Measurements from ENCODE around the gene DENND4A. TPM values are rescaled to one million over a fixed set of nuclear protein-coding genes. Genes with fewer than 3 reads are reported as not detected.

The DENND4A gene
- total RNA-seq, 4 donors from 2014 or later = 16.5 to 40.4 (median 24.5) TPM

DNA sequence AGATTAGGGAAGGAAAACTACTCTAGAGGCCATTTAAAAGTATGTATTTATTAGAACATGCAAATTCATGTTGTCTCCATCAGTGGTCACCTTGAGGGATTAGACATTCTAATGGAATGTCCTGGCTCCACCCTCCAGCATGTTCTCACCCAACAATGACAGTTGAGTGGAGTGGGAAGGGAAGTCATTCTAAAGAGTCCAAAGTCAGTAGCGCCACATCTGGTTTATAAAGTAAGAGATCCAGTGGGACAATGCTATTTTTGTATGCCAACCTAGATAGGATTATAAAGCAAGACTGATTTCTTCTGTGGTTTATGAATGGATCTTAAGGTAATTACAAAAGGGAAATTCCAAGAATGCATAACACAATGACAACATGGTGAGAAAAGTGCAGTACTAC is 137.1 kb downstream of the DENND4A start:
- in situ Hi-C loops (cut with MboI; ENCODE audit: low pct_ligation_motif_present in 1 of 4, low pct_unique_long_range_greater_than_20kb in 1 of 4, low sequenced_read_pairs in 3 of 4) = no loop called here
- Histone ChIP-seq H3K36me3 (peaks cover 0 to 25% (median 1%) of the 10 kb centered on the region in 4 donors), H3K9me3 (no peaks in the 10 kb centered on the region), H3K27me3 (no peaks in the 10 kb centered on the region), H3K4me1 (no peaks in the 10 kb centered on the region), H3K27ac (no peak overlapping the region), H3K4me3 (no peak overlapping the region)
- DNase-seq = no peak
- intact Hi-C loops (cut with DNase I; ENCODE audit: low total_unique reads) = no loop called here
- TF ChIP-seq POLR2A (IDR thresholded peaks at IDR 0.05) (no peak), POLR2AphosphoS5 (IDR thresholded peaks at IDR 0.05) (no peak), EP300 (IDR thresholded peaks at IDR 0.05; ENCODE audit: low read depth) (no peak)
- TF ChIP-seq, protein P1, sequence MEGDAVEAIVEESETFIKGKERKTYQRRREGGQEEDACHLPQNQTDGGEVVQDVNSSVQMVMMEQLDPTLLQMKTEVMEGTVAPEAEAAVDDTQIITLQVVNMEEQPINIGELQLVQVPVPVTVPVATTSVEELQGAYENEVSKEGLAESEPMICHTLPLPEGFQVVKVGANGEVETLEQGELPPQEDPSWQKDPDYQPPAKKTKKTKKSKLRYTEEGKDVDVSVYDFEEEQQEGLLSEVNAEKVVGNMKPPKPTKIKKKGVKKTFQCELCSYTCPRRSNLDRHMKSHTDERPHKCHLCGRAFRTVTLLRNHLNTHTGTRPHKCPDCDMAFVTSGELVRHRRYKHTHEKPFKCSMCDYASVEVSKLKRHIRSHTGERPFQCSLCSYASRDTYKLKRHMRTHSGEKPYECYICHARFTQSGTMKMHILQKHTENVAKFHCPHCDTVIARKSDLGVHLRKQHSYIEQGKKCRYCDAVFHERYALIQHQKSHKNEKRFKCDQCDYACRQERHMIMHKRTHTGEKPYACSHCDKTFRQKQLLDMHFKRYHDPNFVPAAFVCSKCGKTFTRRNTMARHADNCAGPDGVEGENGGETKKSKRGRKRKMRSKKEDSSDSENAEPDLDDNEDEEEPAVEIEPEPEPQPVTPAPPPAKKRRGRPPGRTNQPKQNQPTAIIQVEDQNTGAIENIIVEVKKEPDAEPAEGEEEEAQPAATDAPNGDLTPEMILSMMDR (IDR thresholded peaks at IDR 0.05) = no peak
- WGBS, 2 donors (ENCODE audit: low coverage in 1 of 2) = 88 to 100% methylated on average over 1 of the region's 1 CpG

DNA sequence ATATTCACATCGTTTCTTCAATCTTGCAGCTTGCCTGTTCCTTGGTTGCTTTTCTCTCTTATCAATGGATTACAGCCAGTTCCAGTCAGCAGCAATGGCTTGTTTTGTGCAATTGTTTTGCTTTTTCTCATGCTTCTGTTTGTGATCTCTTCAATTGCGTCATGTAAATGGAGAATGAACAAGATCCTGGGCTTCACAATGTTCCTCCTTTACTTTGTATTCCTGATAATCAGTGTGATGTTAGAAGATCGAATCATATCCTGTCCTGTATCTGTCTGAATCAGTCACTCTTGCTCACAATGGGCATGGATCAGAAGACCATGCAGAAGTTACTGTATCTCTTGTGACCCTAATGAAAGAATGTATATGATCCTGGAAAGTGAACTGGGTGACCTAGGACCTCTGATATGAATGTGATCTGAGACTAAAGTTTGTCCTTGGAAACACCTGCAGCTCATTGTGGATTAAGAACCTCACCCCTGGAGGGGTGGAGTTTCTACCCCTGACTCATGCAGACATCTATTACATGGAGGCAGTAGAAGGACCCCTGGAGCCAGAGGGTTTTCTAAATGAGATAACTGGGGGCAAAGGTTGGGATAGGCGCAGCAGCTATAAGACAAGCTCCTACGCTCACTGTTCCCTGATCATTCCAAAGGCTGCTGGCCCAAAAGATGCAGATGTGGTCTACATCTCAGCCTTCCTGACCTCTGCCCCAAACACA is 138.1 kb downstream of the DENND4A start:
- H3K27ac ChIP-seq = no peak overlapping the region
- H3K4me3 ChIP-seq = no peak overlapping the region
- no peaks in the 10 kb centered on the region for H3K4me1 ChIP-seq
- no peaks in the 10 kb centered on the region for H3K27me3 ChIP-seq
- intact Hi-C loops (cut with DNase I; ENCODE audit: low total_unique reads) (no loop called here), in situ Hi-C loops (cut with MboI; ENCODE audit: low pct_ligation_motif_present in 1 of 4, low pct_unique_long_range_greater_than_20kb in 1 of 4, low sequenced_read_pairs in 3 of 4) (no loop called here)
- H3K9me3 ChIP-seq = no peaks in the 10 kb centered on the region
- no peak for DNase-seq
- peaks cover 0 to 24% (median 0%) of the 10 kb centered on the region in 4 donors for H3K36me3 ChIP-seq
- TF ChIP-seq EP300 (IDR thresholded peaks at IDR 0.05; ENCODE audit: low read depth) (no peak), POLR2AphosphoS5 (IDR thresholded peaks at IDR 0.05) (no peak), POLR2A (IDR thresholded peaks at IDR 0.05) (no peak)
- TF ChIP-seq, protein P1 (IDR thresholded peaks at IDR 0.05) = no peak
- WGBS, 2 donors (ENCODE audit: low coverage in 1 of 2) = 68 to 93% methylated on average over 3 to 5 of the region's 5 CpGs

DNA sequence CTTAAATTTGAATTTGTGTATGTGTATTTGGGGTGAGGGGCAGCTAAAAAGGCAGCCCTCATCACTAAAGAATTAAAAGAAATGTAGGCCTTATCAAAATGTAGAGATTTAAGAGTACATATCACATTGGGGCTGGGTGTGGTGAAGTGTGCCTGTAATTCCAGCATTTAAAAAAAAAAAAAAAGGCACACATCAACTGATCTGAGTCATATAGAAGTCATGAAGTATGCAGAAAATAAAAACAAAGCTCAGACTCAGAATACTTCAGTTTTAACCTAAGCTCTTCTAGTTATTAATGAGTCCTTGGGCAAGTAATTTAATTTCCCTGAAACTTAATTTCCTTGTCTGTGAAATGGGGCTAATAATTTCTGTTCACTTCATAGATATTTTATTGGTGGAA is 138.8 kb downstream of the DENND4A start:
- H3K36me3 ChIP-seq = peaks cover 0 to 24% (median 0%) of the 10 kb centered on the region in 4 donors
- H3K9me3 ChIP-seq = no peaks in the 10 kb centered on the region
- no peak for DNase-seq
- H3K27me3 ChIP-seq = no peaks in the 10 kb centered on the region
- TF ChIP-seq POLR2AphosphoS5 (IDR thresholded peaks at IDR 0.05) (no peak), EP300 (IDR thresholded peaks at IDR 0.05; ENCODE audit: low read depth) (no peak), POLR2A (IDR thresholded peaks at IDR 0.05) (no peak)
- in situ Hi-C loops (cut with MboI; ENCODE audit: low pct_ligation_motif_present in 1 of 4, low pct_unique_long_range_greater_than_20kb in 1 of 4, low sequenced_read_pairs in 3 of 4) = no loop called here
- H3K27ac ChIP-seq = no peak overlapping the region
- intact Hi-C loops (cut with DNase I; ENCODE audit: low total_unique reads) = no loop called here
- no peak overlapping the region for H3K4me3 ChIP-seq
- H3K4me1 ChIP-seq = no peaks in the 10 kb centered on the region

DNA sequence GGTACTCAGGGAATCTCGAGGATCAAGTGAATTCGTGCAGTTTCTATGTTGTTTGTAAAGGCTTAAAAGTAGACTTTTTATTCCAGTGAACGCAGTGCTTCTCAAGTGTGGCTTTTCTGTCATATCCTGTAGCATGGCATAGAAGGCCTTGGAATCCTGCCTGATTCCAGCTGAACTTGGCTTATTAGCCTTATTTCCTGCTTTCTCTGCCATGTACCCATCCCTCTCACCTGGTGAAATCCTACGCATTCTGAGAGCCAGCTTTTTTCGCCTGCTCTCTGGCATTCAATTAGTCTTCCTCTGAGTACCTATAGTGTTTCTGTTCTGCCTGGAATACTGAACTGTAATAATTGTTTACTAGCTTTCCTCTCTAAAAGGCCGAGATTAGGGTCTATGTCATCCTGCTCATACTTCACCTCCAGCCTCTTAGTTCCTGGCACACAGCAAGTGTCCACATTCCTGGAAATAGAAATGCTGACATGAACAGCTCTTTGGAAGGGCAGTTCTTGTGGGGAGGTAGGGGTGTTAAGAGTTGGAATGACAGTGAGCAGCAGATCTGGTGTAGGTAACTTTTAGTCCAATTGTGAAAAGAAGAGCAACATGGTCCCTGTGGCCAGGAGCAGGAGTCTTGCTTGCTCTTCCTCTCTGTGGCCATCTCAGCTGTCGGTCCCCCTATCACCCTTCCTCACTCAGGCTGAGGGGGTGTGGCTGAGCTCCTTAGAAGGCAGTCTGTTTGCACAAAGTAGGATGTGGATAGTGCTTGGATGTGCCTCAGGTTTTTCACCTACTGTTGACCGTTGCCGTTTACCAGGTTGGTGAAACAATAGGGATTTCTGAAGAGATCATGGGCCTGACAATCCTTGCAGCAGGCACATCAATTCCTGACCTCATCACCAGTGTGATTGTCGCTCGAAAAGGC is 140.0 kb downstream of the DENND4A start:
- no peaks in the 10 kb centered on the region for H3K9me3 ChIP-seq
- 78 to 93% methylated on average over 6 to 11 of the region's 11 CpGs for WGBS, 2 donors (ENCODE audit: low coverage in 1 of 2)
- TF ChIP-seq, protein P1 (IDR thresholded peaks at IDR 0.05) = no peak
- no peak for TF ChIP-seq POLR2AphosphoS5 (IDR thresholded peaks at IDR 0.05)
- no peak for TF ChIP-seq POLR2A (IDR thresholded peaks at IDR 0.05)
- no peak for TF ChIP-seq EP300 (IDR thresholded peaks at IDR 0.05; ENCODE audit: low read depth)
- no peaks in the 10 kb centered on the region for H3K4me1 ChIP-seq
- H3K36me3 ChIP-seq = peaks cover 0 to 20% (median 0%) of the 10 kb centered on the region in 4 donors
- intact Hi-C loops (cut with DNase I; ENCODE audit: low total_unique reads) = no loop called here
- H3K27ac ChIP-seq = no peak overlapping the region
- no peak for DNase-seq
- H3K27me3 ChIP-seq = no peaks in the 10 kb centered on the region
- in situ Hi-C loops (cut with MboI; ENCODE audit: low pct_ligation_motif_present in 1 of 4, low pct_unique_long_range_greater_than_20kb in 1 of 4, low sequenced_read_pairs in 3 of 4) = no loop called here
- H3K4me3 ChIP-seq = no peak overlapping the region

Data from transverse colon (tissue), 4 donors.